TTC549 (cell line): ENCODE measurements around the gene DNAJC3.
"Not testable (repeated sequence)": the region's sequence is repeated elsewhere in the genome, so short reads cannot be mapped to it uniquely, and the experiment has no call there.

Experiments used
- FAIRE-seq: peaks from 2 replicates; lab custom pipeline; 2012; peaks lifted over from hg19 to GRCh38; lab: Jason Lieb, UNC

The DNAJC3 gene

DNA sequence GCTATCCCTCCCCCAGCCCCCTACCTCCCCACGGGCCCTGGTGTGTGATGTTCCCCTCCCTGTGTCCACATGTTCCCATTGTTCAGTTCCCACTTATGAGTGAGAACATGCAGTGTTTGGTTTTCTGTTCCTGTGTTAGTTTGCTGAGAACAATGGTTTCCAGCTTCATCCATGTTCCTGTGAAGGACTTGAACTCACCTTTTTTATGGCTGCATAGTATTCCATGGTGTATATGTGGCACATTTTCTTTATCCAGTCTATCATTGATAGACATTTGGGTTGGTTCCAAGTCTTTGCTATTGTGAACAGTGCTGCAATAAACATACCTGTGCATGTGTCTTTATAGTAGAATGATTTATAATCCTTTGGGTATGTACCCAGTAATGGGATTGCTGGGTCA, 105.0 kb downstream of the DNAJC3 start:
- FAIRE-seq = not testable (repeated sequence)

DNA sequence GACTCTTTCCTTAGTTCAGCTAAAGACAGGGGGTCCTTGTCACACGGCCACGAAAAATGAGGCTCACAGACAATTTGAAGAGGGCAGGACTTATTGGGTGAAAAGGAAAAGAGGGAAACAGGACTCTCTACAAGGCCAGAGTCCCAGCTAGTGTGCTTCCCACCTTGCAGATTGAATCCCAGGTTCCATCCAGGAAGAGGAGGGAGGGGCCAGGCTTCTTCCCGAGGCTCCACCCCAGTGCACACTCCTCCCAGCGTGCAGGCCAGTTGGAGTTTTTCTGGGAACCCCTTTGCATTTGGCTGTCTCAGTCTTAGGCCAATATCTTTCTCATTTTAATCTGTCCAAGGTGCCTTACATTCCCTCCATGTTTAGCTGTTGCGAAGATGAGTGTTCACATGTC, 106.8 kb downstream of the DNAJC3 start:
- FAIRE-seq = no peak

DNA sequence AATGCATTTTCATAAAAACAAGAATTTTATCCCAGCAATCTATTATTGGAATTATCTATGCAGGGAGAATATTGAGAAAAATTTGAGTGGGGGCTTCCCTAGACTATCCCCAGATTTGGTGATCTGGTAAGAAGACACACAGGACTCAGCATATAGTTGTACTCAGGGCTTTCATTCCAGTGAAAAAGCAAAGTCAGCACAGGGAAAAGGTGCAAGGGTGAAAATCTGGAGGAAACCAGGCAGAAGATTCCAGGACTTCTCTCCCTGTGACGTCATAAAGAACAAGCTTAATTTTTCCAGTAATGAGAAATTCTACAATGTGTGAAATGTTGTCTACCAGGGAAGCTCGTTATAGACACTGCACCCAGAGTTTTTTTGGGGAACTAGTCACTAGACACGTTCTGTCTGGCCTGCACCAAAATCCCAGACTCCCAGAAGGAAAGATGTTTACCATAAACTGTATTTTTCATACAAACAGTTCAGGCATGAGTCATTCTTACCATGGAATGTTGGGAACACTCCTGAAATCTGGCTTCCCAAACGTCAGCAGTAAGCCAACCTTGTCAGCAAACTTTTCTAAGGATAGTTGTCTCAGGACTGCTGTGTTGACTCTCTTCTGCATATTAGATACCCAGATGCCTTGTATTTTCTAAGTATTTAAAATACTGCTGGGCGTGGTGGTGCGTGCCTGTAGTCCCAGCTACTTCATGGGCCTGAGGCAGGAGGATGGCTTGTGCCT, 107.4 kb downstream of the DNAJC3 start:
- FAIRE-seq = no peak

DNA sequence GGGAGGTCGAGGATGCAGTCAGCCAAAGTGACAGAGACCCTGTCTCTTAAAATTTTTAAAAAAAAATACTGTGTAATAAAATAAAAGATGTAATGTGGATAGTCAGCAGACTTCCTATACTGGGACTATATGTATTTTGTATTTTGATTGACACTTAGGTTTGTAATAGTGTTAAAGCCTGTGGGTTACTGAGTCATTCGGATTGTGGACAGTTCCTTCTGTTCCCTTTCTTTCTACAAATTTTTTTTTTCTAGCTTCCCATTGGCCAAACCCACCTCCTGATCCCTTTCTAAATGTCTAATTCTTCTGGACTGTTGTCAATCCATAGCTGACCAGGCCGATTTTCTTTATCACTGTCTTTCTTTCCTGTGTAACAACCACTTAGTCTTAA, 108.0 kb downstream of the DNAJC3 start:
- no peak for FAIRE-seq

DNA sequence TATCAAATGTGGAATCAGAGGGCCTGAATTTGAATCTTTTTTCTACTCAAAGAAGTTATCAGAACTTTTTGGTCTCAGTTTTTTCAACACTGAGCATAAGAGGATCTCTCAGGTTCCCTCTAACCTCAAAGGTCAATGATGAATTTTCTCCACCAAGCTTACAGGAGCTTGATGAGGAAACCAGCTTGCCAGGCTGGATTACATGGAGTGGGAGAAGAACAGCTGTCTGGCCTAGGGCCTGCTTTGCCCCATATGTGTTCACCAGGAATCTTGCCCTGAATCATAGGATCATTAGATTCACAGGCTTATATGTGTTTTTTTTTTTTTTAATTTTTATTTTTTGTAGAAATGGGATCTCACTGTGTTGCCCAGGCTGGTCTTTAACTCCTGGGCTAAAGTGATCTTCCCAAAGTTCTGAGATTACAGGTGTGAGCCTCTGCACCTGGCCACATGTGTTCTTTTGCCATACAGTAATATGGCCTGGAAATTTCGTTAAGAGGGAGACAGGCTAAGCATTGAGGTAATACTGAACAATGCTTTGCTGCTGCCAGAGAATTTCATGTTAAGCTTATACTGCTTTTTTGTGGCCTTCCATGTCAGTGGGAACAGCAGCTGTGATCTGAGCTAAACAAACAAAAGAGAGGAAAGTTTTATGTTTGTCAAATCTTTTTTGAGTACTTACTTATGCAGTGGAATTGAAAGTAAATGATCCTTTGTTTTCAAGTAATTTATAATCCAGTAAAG, 110.6 kb downstream of the DNAJC3 start:
- FAIRE-seq = no peak

DNA sequence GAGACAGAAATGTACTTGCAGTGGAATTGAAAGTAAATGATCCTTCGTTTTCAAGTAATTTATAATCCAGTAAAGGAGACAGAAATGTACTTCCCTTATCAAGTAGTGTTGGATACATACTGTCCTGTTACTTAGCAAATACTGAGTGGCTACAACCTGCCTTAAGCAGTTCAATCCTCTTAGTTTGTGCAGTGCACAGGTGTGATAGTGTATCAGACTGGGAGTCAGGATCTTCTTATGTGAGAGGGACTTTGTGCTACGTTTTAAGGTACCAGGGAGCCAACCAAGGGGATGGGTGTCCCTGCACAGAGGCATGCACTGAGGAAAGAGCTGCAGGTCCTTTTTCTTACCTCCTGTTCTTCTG, 111.1 kb downstream of the DNAJC3 start:
- FAIRE-seq = no peak

DNA sequence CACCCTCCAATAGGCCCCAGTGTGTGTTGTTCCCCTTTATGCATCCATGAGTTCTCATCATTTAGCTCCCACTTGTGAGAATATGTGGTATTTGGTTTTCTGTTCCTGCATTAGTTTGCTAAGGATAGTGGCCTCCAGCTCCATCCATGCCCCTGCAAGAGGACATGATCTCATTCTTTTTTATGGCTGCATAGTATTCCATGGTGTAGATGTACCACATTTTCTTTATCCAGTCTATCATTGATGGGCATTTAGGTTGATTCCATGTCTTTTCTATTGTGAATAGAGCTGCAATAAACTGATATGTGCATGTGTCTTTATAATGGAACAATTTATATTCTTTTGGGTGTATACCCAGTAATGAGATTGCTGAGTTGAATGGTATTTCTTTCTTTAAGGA, 112.4 kb downstream of the DNAJC3 start:
- not testable (repeated sequence) for FAIRE-seq

DNA sequence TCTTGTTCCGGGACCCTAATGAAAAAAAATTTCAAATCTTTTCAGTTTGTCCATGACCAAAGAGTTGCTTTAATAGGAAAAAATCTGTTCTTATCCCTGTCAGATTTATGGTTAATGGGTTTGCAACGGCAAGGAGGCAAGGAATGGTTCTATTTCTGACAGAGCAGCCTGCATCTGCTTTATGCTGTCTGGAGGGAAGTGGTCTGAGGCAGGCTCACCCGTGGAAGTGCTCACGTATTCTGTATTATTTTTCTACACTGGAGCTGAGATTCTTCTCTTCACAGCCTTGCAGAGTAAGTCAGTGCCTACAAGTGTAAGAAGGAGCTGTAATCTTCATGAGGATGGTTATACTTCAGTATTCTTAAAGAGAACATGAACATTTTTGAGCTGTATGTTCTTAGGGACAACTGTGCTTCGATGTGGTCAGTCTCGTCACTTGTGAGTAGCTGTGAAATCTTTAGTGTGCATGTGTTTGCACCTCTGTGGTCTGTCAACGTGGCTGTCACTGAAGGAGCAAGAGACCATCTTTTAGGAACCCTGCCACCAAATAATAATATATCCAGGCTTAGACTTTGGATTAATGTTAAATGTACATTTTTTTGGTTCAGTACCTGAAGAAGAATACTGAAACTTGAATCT, 114.3 kb downstream of the DNAJC3 start:
- no peak for FAIRE-seq

DNA sequence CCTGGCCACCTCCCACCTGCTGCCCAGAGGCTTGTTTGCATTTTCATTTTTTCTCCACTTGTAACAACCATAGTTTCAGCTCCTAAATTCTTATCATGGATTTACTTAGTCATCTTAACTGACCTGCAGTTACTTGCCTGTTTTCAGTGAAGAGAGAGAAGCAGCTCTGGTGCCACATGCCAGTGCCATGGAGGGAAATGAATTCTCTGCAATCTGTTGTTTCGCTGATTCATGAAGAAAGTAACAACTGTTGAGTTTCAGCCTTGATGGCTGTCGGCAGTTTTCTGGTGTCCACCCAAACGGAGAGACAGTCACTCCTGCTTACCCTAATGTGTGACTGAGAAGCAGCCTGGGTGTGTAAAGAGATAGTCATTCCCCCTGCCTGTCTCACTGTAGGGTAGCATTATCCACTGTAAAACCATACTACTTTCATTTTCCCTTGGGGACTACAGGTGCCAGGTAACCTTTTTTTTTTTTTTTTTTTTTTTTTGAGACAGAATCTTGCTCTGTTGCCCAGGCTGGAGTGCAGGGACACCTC, 116.1 kb downstream of the DNAJC3 start:
- no peak for FAIRE-seq

DNA sequence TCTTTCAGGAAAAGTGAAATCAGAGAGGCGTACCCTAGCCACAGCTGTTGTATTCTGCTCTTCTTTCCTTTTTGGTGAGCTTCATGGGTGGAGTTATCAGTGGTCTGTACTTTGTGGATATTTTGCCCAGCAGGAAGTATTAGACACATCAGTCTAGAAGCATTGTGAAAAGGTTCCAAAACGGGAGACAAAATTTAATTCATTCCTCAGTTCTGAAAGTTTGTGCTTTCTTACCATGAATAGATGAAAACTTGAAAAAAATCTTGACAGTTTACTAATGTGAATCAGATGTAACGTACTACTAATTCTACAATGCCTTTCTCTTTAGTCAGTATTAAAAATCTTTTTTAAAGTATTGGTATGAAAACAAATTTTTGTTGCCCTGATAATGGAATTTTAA, 116.8 kb downstream of the DNAJC3 start:
- no peak for FAIRE-seq

DNA sequence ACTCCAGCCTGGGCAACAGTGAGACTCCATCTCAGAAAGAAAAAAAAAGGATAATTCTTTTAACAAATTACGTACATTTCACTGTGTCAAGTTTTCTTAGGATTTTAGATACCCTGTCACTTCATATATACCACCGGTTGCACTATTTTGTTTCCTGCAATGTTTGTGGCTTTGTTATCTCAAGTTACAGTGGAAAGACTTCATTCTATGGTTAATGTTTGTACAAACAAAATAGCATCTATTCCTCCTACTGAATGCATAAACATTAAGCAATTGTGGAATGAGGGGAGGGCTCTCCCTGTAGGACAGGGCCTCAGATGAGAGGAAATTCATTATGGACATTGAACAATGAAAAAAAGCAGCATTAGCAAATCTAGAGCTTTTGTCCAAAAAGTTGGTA, 120.1 kb downstream of the DNAJC3 start:
- FAIRE-seq = no peak

DNA sequence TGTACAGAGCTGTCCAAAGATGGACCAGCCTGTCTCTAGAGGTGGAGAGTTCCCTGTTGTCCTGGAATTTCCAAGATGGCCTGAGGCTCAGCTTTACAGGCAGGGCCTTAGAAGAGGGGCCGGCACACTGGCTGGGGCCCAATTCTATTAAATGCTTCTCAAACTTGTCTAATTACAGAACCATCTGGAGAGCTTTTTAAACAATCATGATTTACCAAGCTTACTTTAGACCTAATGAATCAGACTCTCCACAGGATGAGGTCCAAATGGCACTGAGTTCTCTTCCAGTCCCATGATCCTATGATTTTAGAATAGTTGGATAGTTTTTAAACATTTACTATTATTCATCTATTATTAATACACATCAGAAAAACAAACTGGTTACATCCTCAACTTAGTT, 123.5 kb downstream of the DNAJC3 start:
- no peak for FAIRE-seq

DNA sequence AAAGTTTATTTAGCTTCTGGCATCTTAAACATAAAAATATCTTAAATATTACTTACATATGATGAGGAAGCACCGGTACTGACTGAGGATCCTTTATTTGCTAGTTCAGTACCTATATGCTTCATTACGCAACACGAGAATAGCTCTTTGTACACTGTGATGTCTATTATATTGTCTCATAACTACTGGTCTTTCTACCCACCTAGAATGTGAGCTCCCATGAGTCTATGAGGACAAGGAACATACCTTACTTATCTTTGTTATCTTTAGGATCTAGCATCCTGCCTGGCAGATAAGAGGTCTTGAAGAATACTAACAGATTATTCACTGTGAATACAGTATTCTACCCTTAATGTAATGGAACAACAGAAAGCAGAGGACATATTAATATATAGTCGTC, 124.9 kb downstream of the DNAJC3 start:
- no peak for FAIRE-seq

DNA sequence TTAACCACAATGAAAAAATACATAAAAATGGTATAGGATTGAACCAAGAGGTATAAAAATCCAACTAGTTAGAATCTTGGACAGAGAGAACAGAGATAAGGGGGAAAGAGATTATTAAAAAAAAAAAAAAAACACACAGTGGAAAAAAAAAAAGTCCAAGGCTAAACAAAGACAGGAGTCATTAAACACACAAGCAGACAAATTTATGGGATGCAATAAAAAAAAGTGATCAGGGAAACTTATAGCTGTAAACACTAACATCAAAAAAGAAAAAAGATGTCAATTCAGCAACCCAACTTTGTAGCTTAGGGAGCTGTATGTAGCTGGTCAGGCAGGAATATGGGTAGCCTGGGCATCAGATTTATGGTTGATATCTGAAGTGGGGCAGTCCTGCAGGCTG, 129.0 kb downstream of the DNAJC3 start:
- no peak for FAIRE-seq

DNA sequence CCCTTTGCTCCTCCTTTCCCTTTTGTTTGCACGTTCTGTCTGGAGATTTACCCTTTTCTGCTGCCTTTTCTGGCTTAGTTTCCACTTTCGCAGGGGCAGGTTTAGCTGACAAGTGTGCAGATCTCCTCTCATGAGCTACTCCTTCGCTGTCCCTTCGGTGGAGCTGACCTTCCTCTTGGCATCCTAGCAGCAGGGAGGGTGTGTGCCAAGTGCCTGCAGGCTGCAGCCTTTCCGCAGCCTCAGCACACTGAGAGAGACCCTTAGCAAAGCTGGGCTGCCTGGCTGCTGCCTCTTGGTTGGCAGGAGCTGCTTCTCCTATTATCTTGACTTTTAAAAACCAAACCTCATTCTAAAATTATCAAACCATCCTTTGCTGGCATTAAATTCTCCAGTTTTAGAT, 132.5 kb downstream of the DNAJC3 start:
- FAIRE-seq = no peak

DNA sequence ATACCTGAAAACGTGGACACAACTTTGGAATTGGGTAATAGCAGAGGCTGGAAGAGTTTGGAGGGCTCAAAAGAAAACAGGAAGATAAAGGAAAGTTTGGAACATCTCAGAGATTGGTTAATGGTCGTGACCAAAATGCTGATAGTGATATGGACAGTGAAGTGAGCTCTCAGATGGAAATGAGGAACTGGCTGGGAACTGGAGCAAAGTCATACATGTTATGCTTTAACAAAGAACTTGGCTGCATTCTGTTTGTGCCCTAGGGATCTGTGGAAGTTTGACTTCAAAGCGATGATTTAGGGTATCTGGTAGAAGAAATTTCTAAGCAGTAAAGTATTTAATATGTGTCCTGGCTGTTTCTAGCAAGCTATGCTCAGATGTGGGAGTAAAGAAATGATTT, 136.2 kb downstream of the DNAJC3 start:
- FAIRE-seq = no peak

DNA sequence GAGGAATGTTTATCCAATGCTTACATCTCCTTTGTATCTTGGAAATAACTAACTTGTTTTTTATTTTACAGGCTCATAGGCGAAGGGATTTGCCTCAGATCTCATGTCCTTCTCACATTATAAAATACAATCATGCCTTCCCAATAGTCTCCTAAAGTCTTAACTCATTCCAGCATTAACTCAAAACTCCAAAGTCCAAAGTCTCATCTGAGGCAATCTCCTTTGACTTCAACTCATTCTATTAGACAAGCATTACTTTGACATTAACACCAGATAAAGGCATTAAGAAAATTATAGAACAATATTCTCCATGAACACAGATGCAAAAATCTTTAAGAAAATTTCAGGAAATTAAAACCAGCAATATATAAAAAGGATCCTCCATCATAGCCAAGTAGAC, 137.6 kb downstream of the DNAJC3 start:
- no peak for FAIRE-seq

DNA sequence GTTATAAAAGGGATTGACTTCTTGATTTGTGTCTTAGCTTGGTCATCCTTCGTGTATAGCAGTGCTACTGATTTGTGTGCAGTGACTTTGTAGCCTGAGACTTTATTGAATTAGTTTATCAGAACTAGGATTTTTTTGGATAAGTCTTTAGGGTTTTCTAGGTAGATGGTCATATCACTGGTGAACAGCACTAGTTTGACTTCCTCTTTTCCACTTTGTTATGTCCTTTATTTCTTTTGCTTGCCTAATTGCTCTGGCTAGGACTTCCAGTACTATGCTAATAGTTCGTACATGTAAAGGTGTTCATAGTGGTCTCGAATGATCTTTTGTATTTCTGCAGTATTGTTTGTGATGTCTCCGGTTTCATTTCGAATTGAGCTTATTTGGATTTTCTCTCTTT, 145.4 kb downstream of the DNAJC3 start:
- no peak for FAIRE-seq

DNA sequence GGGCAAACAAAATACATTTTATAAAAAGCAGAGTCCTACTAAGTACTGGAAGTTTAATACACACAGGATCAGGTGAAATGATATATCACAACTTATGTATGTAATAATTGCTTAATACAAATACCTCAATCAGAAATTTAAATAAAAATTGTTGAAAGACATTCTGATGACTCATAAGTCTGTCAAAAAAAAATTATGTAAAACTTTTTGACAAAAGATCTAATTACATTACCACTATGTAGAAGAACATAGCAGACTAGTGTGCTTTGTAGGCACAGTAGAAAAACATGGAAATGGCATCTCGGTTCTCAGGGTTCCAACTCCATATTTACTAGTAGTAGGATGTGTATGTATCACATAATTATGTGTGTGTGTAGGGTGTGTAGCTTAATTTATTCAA, 156.2 kb downstream of the DNAJC3 start:
- no peak for FAIRE-seq

DNA sequence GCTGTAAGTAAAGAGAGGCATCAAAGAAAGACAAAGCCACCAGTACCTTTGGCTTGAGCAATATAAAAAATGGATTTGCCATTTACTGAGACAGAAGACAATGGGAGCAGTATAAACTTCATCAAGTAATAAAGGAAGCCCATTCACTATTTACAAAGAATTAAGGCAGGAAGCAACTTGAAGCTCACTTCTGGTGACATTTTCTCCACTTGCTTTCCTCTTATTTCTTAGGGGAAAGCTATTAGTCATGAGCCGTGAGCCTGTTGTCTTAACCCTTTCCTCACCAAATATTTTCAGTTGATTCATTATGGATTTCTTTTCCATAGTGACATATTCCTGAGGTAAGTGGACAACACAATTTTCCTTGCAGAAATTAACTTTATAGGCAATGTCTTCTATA, 156.8 kb downstream of the DNAJC3 start:
- FAIRE-seq = no peak

DNA sequence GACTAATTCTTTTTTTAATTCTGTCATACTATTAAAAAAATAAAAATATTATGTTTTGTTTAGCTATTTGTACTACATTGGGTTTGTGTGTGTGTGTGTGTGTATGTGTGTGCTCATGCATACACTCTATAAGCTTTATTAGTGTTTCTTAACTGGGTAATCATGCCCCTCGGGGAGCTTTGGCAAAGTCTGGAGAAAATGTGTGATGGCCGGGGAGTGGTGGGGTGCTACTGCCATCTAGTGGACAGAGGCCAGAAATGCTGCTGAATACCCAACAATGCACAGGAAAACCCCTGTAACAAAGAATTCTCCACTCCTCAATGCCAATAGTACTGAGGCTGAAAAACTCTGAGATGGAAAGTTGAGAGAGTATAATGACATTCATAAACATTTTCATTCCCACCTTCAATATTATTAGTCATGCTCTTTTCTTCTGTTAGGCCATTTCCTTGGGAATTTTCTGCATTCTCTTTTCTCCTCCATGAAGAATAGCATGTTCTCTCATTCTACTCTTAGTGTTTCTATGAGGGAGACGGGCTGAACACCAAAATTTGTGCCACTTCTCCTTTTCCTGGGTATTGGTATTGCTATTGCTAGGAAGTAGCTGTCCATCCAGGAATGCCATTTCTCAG, 157.3 kb downstream of the DNAJC3 start:
- peak; percentile 67 for FAIRE-seq

DNA sequence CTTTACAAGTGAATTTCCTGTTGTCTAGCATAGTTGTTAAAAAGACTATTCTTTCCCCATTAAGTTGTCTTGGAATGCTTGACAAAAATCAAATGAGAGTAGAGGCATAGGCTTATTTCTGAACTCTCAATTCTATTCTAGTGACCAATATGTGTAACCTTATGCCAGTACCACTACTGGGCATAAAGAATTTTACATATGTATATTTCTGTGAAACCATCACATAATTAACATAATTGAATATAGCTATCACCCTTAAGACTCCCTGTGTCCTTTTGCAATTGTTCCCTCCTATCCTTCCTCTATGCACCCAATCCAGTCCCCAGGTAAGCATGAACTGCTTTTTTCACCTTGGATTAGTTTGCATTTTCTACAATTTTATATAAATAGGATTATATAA, 165.0 kb downstream of the DNAJC3 start:
- FAIRE-seq = no peak

DNA sequence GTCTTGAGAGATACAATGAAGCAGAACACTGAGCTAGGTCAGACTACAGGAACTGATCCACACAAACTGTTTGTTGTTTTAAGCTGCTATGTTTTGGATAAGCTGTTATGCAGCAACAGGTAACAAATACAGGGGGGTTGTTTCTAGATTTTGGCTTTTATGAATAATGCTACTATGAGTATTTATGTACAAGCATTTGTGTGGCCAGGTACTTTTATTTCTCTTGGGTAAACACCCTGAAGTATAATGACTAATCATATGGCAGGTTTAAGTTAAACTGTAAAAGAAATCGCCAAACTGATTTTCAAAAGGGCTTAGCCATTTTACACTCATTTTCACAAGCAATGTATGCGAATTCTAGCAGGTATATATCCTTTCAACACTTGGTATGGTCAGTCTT, 166.0 kb downstream of the DNAJC3 start:
- FAIRE-seq = no peak
